GM23248 (cell line): ENCODE data around the gene ENOX1. TPM values are rescaled to one million over a fixed set of nuclear protein-coding genes. Genes with fewer than 3 reads are reported as not detected.

Experiments
- DNase-seq: peaks from one replicate; pipeline ENCODE4 v3.0.0-alpha.2; 2015
- H2AFZ ChIP-seq: fragments of 200-600 bp; sonication (generic); 2 replicates; pipeline ENCODE4 v1.6.1; 2016; ENCODE audit warnings: antibody characterized with exemption
- H3F3A ChIP-seq: fragments of 200-600 bp; sonication (generic); 2 replicates; pipeline ENCODE4 v1.6.1; 2016; ENCODE audit warnings: mild to moderate bottlenecking, antibody characterized with exemption, mixed run types; ENCODE audit not compliant: insufficient read depth
- H3K27ac ChIP-seq: fragments of 200-600 bp; sonication (generic); 2 replicates; pipeline ENCODE4 v1.5.1; 2016; ENCODE audit warnings: mild to moderate bottlenecking
- H3K27me3 ChIP-seq: fragments of 200-600 bp; sonication (generic); replicated peaks from 2 replicates; pipeline ENCODE4 v1.6.1; 2016; ENCODE audit warnings: mild to moderate bottlenecking; ENCODE audit not compliant: insufficient read depth
- H3K36me3 ChIP-seq: fragments of 200-600 bp; sonication (generic); 2 replicates; pipeline ENCODE4 v1.6.1; 2016; ENCODE audit warnings: low read depth, mild to moderate bottlenecking
- H3K4me1 ChIP-seq: fragments of 200-600 bp; sonication (generic); 2 replicates; pipeline ENCODE4 v1.6.1; 2016; ENCODE audit warnings: mild to moderate bottlenecking; ENCODE audit not compliant: insufficient read depth
- H3K4me2 ChIP-seq: fragments of 200-600 bp; sonication (generic); one replicate; pipeline ENCODE4 v1.6.1; 2016; ENCODE audit warnings: mild to moderate bottlenecking; ENCODE audit not compliant: unreplicated experiment
- H3K4me3 ChIP-seq: fragments of 200-600 bp; sonication (generic); 2 replicates; pipeline ENCODE4 v1.5.1; 2016; ENCODE audit warnings: mild to moderate bottlenecking
- H3K79me2 ChIP-seq: fragments of 200-600 bp; sonication (generic); 2 replicates; pipeline ENCODE4 v1.6.1; 2016; ENCODE audit warnings: mild to moderate bottlenecking; ENCODE audit not compliant: insufficient read depth
- H3K9ac ChIP-seq: fragments of 200-600 bp; sonication (generic); 2 replicates; pipeline ENCODE4 v1.6.1; 2016; ENCODE audit warnings: mild to moderate bottlenecking
- H3K9me2 ChIP-seq: fragments of 200-600 bp; sonication (generic); 2 replicates; pipeline ENCODE4 v1.6.1; 2016; ENCODE audit warnings: mixed run types, mild to moderate bottlenecking, moderate library complexity; ENCODE audit not compliant: insufficient read depth
- H3K9me3 ChIP-seq: fragments of 200-600 bp; sonication (generic); one replicate; pipeline ENCODE4 v1.6.1; 2017; ENCODE audit warnings: low read depth
- H4K20me1 ChIP-seq: fragments of 200-600 bp; sonication (generic); 2 replicates; pipeline ENCODE4 v1.6.0; 2016; ENCODE audit not compliant: insufficient read depth
- EZH2 ChIP-seq: fragments of 200-600 bp; sonication (generic); IDR thresholded peaks from 2 replicates; pipeline ENCODE4 v1.6.1; 2018; ENCODE audit warnings: antibody characterized with exemption, mild to moderate bottlenecking; ENCODE audit not compliant: insufficient read depth, poor library complexity, severe bottlenecking
- EZH2phosphoT487 ChIP-seq: fragments of 200-600 bp; sonication (generic); IDR thresholded peaks from 2 replicates; pipeline ENCODE4 v1.6.1; 2018; ENCODE audit warnings: antibody characterized with exemption, moderate library complexity, mild to moderate bottlenecking, low read depth; ENCODE audit not compliant: insufficient read depth
- WGBS, 2 experiments: methylation state at CpG; one replicate each; pipeline ENCODE4 v1.1.6; 2015 to 2017; ENCODE audit warnings: low lambda C conversion rate in 2 of 2, low coverage in 1 of 2; ENCODE audit errors: missing lambda C conversion rate in 2 of 2; 5-methylcytosine and 5-hydroxymethylcytosine counted together
- in situ Hi-C: fragments of 300-500 bp; cut with MboI; formaldehyde crosslinking; loops from 2 replicates; pipeline ENCODE4 v1.15.0; 2020
- polyA plus RNA-seq: library from polyadenylated mRNA; unstranded; fragments of >200 nt; fragmentation: Nextera tagmentation; extraction: Ambion mirVana; gene quantifications from 2 replicates; pipeline ENCODE4 v1.2.1, GENCODE V29; 2016
- total RNA-seq: library from RNA; depleted of rRNA; stranded (reverse); fragments of >200 nt; shearing (Covaris generic); gene quantifications from 2 replicates; pipeline ENCODE4 v1.2.3, GENCODE V29; 2014

The ENOX1 gene
- total and polyA plus RNA-seq, 2 experiments from 2014 or later, result 1.8 to 3.2 TPM

DNA sequence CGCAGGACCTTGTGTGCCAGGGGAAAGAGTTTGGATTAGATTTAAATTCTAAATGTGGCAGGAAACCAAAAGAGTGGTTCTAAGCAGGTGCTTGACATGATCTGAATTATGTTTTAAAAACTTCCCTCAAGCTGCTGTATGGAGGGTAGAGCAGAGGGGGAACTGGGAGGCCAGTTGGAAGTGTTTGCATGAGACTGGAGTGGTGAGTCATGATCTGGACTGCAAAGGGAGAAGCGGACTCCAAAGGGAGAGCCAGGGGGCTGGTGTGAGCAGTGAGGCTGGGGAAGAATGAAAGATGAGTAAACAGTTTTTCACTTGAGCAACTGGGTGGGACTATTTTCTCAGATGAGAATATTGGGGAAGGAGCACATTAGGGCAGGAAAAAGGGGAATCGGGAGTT is 557.3 kb downstream of the ENOX1 start:
- no peaks in the 10 kb centered on the region for H3K36me3 ChIP-seq
- H3F3A ChIP-seq, result peaks cover 4% of the 10 kb centered on the region; the same call in 1 of the 2 replicates
- 47 to 51% methylated on average over 3 of the region's 3 CpGs for WGBS, 2 experiments
- H3K27ac ChIP-seq, result no peak overlapping the region
- H2AFZ ChIP-seq, result no peak overlapping the region
- no peaks in the 10 kb centered on the region for H3K9me3 ChIP-seq
- H3K4me3 ChIP-seq, result no peak overlapping the region
- H3K79me2 ChIP-seq, result no peaks in the 10 kb centered on the region
- DNase-seq, result peak; percentile 68
- peaks cover 14% of the 10 kb centered on the region for H3K4me1 ChIP-seq
- H4K20me1 ChIP-seq, result no peaks in the 10 kb centered on the region
- H3K27me3 ChIP-seq, result no peaks in the 10 kb centered on the region
- no peak for TF ChIP-seq EZH2
- TF ChIP-seq EZH2phosphoT487, result no peak
- H3K9me2 ChIP-seq, result no peaks in the 10 kb centered on the region
- H3K9ac ChIP-seq, result no peak overlapping the region
- no peak overlapping the region for H3K4me2 ChIP-seq
- in situ Hi-C loops, result no loop called here

DNA sequence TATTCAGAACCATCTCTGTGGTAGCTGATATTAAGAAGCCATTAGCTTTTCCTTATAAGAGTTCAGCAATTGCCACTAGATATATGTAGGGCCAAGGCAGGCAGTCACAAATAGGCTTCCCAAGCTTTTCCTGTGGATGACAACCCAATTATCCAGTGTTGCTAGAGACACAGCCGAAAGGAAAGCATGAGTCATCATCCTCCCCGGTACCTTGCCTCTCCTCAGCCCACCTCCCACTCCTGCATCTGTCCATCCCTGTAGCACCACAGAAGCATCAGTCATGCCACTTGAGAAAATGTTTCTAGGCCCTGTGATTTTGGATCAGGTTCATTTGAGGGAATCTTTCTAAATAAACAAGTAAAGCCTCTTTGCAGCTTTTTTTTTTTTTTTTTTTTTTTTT is 559.1 kb downstream of the ENOX1 start:
- in situ Hi-C loops, result no loop called here
- Histone ChIP-seq H3K4me1 (peaks cover 9% of the 10 kb centered on the region), H3K4me3 (no peak overlapping the region), H4K20me1 (no peaks in the 10 kb centered on the region), H3K9me3 (no peaks in the 10 kb centered on the region), H3K27ac (no peak overlapping the region), H2AFZ (no peak overlapping the region), H3K27me3 (no peaks in the 10 kb centered on the region), H3K4me2 (no peak overlapping the region), H3K79me2 (no peaks in the 10 kb centered on the region), H3F3A (no peaks in the 10 kb centered on the region; the same call in 1 of the 2 replicates), H3K9me2 (no peaks in the 10 kb centered on the region), H3K36me3 (no peaks in the 10 kb centered on the region), H3K9ac (no peak overlapping the region)
- DNase-seq, result peak; percentile 29
- WGBS, 2 experiments, result 23 to 27% methylated on average over 2 of the region's 2 CpGs
- no peak for TF ChIP-seq EZH2

GRCh38 chr13:43223216-43223615 is 563.6 kb downstream of the ENOX1 start:
- Histone ChIP-seq H2AFZ (no peak overlapping the region), H3K79me2 (no peaks in the 10 kb centered on the region), H4K20me1 (no peaks in the 10 kb centered on the region), H3F3A (no peaks in the 10 kb centered on the region), H3K9me3 (no peaks in the 10 kb centered on the region), H3K9ac (no peak overlapping the region), H3K4me2 (no peak overlapping the region), H3K4me3 (no peak overlapping the region), H3K36me3 (no peaks in the 10 kb centered on the region), H3K27ac (no peak overlapping the region), H3K4me1 (no peaks in the 10 kb centered on the region), H3K9me2 (no peaks in the 10 kb centered on the region), H3K27me3 (no peaks in the 10 kb centered on the region)
- DNase-seq, result no peak
- TF ChIP-seq EZH2phosphoT487 (no peak), EZH2 (no peak)
- in situ Hi-C loops, result no loop called here
- WGBS, 2 experiments, result 69 to 72% methylated on average over 5 of the region's 5 CpGs

GRCh38 chr13:43222086-43222485 is 564.7 kb downstream of the ENOX1 start:
- H3K4me2 ChIP-seq, result no peak overlapping the region
- no peaks in the 10 kb centered on the region for H3K9me3 ChIP-seq
- no peaks in the 10 kb centered on the region for H4K20me1 ChIP-seq
- DNase-seq, result no peak
- no peaks in the 10 kb centered on the region for H3K4me1 ChIP-seq
- no peaks in the 10 kb centered on the region for H3K79me2 ChIP-seq
- no peaks in the 10 kb centered on the region for H3K27me3 ChIP-seq
- H2AFZ ChIP-seq, result no peak overlapping the region
- H3K4me3 ChIP-seq, result no peak overlapping the region
- H3K9ac ChIP-seq, result no peak overlapping the region
- no peak overlapping the region for H3K27ac ChIP-seq
- no peaks in the 10 kb centered on the region for H3F3A ChIP-seq
- TF ChIP-seq EZH2phosphoT487, result no peak
- no peak for TF ChIP-seq EZH2
- H3K9me2 ChIP-seq, result no peaks in the 10 kb centered on the region
- 94 to 97% methylated on average over 6 of the region's 6 CpGs for WGBS, 2 experiments
- in situ Hi-C loops, result no loop called here
- H3K36me3 ChIP-seq, result no peaks in the 10 kb centered on the region

GRCh38 chr13:43221611-43222010 is 565.2 kb downstream of the ENOX1 start:
- Histone ChIP-seq H4K20me1 (no peaks in the 10 kb centered on the region), H3K36me3 (no peaks in the 10 kb centered on the region), H3K4me3 (no peak overlapping the region), H3F3A (no peaks in the 10 kb centered on the region), H3K4me1 (no peaks in the 10 kb centered on the region), H3K4me2 (no peak overlapping the region), H3K27me3 (no peaks in the 10 kb centered on the region), H3K79me2 (no peaks in the 10 kb centered on the region), H3K27ac (no peak overlapping the region), H3K9ac (no peak overlapping the region), H3K9me2 (no peaks in the 10 kb centered on the region), H3K9me3 (no peaks in the 10 kb centered on the region), H2AFZ (no peak overlapping the region)
- in situ Hi-C loops, result no loop called here
- DNase-seq, result no peak
- WGBS, 2 experiments, result 85 to 96% methylated on average over 1 of the region's 1 CpG
- TF ChIP-seq EZH2phosphoT487, result no peak
- no peak for TF ChIP-seq EZH2
